Adrenal gland (tissue), 5 donors: ENCODE data around the gene OR4D1.

Source experiments
- CTCF ChIP-seq, 6 experiments: fragments of 450-650 bp in 4 of 6; fragments of 200-600 bp in 2 of 6; sonication (generic) in 1 of 6; IDR thresholded peaks; 1 replicate in 5 of 6; 2 replicates in 1 of 6; pipeline versions ENCODE4 v1.5.1 to v1.8.0; 2016 to 2021; ENCODE audit warnings: antibody characterized with exemption in 6 of 6, mild to moderate bottlenecking in 2 of 6, moderate library complexity in 1 of 6
- POLR2A ChIP-seq, 2 donors: fragments of 450-650 bp; IDR thresholded peaks; one replicate each; pipeline ENCODE4 v1.6.1; 2017; ENCODE audit warnings: antibody characterized with exemption in 2 of 2, mild to moderate bottlenecking in 2 of 2, moderate library complexity in 1 of 2
- donor health status: DM: no; HTN: no; CAD: no.

- TF ChIP-seq CTCF (IDR thresholded peaks at IDR 0.05), result no peak
- TF ChIP-seq POLR2A (IDR thresholded peaks at IDR 0.05), result no peak
These were observed at the start of gene OR4D1 for GRCh38 chr17:58147930-58148434.
